GM23338 (cell line): ENCODE data around the gene EXOC3L1. TPM values are rescaled to one million over a fixed set of nuclear protein-coding genes. Genes with fewer than 3 reads are reported as not detected.

Experiments
- ATAC-seq: fragments of 200-7000 bp; cut with Tn5 transposase; 3 replicates; pipeline ENCODE4 v1.9.1; 2020
- DNase-seq: peaks from one replicate; pipeline ENCODE4 v3.0.0-alpha.2; 2015; ENCODE audit warnings: low spot score
- H2AFZ ChIP-seq: fragments of 200-600 bp; sonication (generic); 2 replicates; pipeline ENCODE4 v1.8.0; 2016; ENCODE audit warnings: antibody characterized with exemption, mild to moderate bottlenecking, moderate library complexity
- H3F3A ChIP-seq: fragments of 200-600 bp; sonication (generic); replicated peaks from 2 replicates; pipeline ENCODE4 v1.8.0; 2017; ENCODE audit warnings: antibody characterized with exemption, mixed run types, low read depth
- H3K27ac ChIP-seq: fragments of 200-600 bp; sonication (generic); 2 replicates; pipeline ENCODE4 v1.6.1; 2016; ENCODE audit warnings: low read depth
- H3K27me3 ChIP-seq: fragments of 200-600 bp; sonication (generic); 2 replicates; pipeline ENCODE4 v1.8.0; 2016; ENCODE audit warnings: mild to moderate bottlenecking, mixed run types, moderate library complexity; ENCODE audit not compliant: insufficient read depth
- H3K36me3 ChIP-seq: fragments of 200-600 bp; sonication (generic); 2 replicates; pipeline ENCODE4 v1.8.0; 2016; ENCODE audit warnings: mild to moderate bottlenecking; ENCODE audit not compliant: insufficient read depth
- H3K4me1 ChIP-seq: fragments of 200-600 bp; sonication (generic); 2 replicates; pipeline ENCODE4 v1.8.0; 2016; ENCODE audit warnings: mild to moderate bottlenecking, moderate library complexity; ENCODE audit not compliant: insufficient read depth
- H3K4me2 ChIP-seq: fragments of 200-600 bp; sonication (generic); 2 replicates; pipeline ENCODE4 v1.7.1; 2017; ENCODE audit warnings: mixed run types
- H3K4me3 ChIP-seq: fragments of 200-600 bp; sonication (generic); 2 replicates; pipeline ENCODE4 v1.6.1; 2016; ENCODE audit warnings: mixed run types
- H3K79me2 ChIP-seq: fragments of 200-600 bp; sonication (generic); replicated peaks from 2 replicates; pipeline ENCODE4 v1.8.0; 2017; ENCODE audit warnings: mild to moderate bottlenecking; ENCODE audit not compliant: insufficient read depth
- H3K9me2 ChIP-seq: fragments of 200-600 bp; sonication (generic); 2 replicates; pipeline ENCODE4 v1.8.0; 2017; ENCODE audit not compliant: insufficient read depth
- H4K20me1 ChIP-seq: fragments of 200-600 bp; sonication (generic); replicated peaks from 2 replicates; pipeline ENCODE4 v1.8.0; 2017; ENCODE audit warnings: mild to moderate bottlenecking; ENCODE audit not compliant: insufficient read depth
- H3K27ac Mint-ChIP-seq: 2 replicates; pipeline ENCODE4 v1.8.0; 2020; ENCODE audit warnings: inconsistent platforms, mild to moderate bottlenecking, moderate library complexity, mixed read lengths
- H3K27me3 Mint-ChIP-seq: 3 replicates; pipeline ENCODE4 v1.8.0; 2022; ENCODE audit warnings: low read depth, mild to moderate bottlenecking, moderate library complexity, mixed read lengths, inconsistent platforms; ENCODE audit not compliant: insufficient read depth, poor library complexity
- H3K36me3 Mint-ChIP-seq: 3 replicates; pipeline ENCODE4 v1.8.0; 2021; ENCODE audit warnings: low read depth, mild to moderate bottlenecking, inconsistent platforms, moderate library complexity, mixed read lengths
- H3K4me1 Mint-ChIP-seq: 3 replicates; pipeline ENCODE4 v1.8.0; 2020; ENCODE audit warnings: mild to moderate bottlenecking, inconsistent platforms, mixed read lengths
- H3K4me3 Mint-ChIP-seq: 3 replicates; pipeline ENCODE4 v1.8.0; 2021; ENCODE audit warnings: moderate library complexity, mild to moderate bottlenecking, inconsistent platforms, mixed read lengths
- H3K9me3 Mint-ChIP-seq: 3 replicates; pipeline ENCODE4 v1.8.0; 2020; ENCODE audit warnings: moderate library complexity, mild to moderate bottlenecking, inconsistent platforms, mixed read lengths
- CREB1 ChIP-seq: fragments of 250-450 bp; sonication (Bioruptor Pico); IDR thresholded peaks from 2 replicates; pipeline ENCODE4 v1.5.0; 2020; ENCODE audit warnings: low read depth, mild to moderate bottlenecking, moderate library complexity
- EZH2 ChIP-seq: fragments of 200-600 bp; sonication (generic); IDR thresholded peaks from one replicate; pipeline ENCODE4 v1.8.0; 2017; ENCODE audit warnings: antibody characterized with exemption, mild to moderate bottlenecking, low read depth; ENCODE audit not compliant: unreplicated experiment
- EZH2phosphoT487 ChIP-seq: fragments of 200-600 bp; sonication (generic); IDR thresholded peaks from one replicate; pipeline ENCODE4 v1.8.1; 2018; ENCODE audit warnings: antibody characterized with exemption; ENCODE audit not compliant: unreplicated experiment
- JUNB ChIP-seq: IDR thresholded peaks from one replicate; pipeline ENCODE4 v1.6.1; 2016; ENCODE audit warnings: antibody characterized with exemption; ENCODE audit not compliant: unreplicated experiment
- NANOG ChIP-seq: IDR thresholded peaks from 2 replicates; pipeline ENCODE4 v1.6.1; 2016; ENCODE audit warnings: antibody characterized with exemption, borderline replicate concordance
- POLR2AphosphoS5 ChIP-seq: IDR thresholded peaks from 2 replicates; pipeline ENCODE4 v1.6.1; 2016; ENCODE audit warnings: antibody characterized with exemption, low read depth
- STAT1 ChIP-seq: IDR thresholded peaks from one replicate; pipeline ENCODE4 v1.6.1; 2016; ENCODE audit warnings: antibody characterized with exemption; ENCODE audit not compliant: unreplicated experiment
- ZNF114 ChIP-seq: fragments of 250-450 bp; sonication (Bioruptor Pico); IDR thresholded peaks from 2 replicates; pipeline ENCODE4 v1.5.0; 2020; ENCODE audit warnings: mild to moderate bottlenecking, moderate library complexity
- ZNF331 ChIP-seq: fragments of 250-450 bp; sonication (Bioruptor Pico); IDR thresholded peaks from 2 replicates; pipeline ENCODE4 v1.5.0; 2020; ENCODE audit warnings: low read depth, mild to moderate bottlenecking, moderate library complexity
- polyA plus RNA-seq: library from polyadenylated mRNA; unstranded; fragments of >200 nt; fragmentation: Nextera tagmentation; extraction: Ambion mirVana; gene quantifications from 2 replicates; pipeline ENCODE4 v1.2.1, GENCODE V29; 2016
- total RNA-seq: library from RNA; depleted of rRNA; stranded (reverse); fragments of >200 nt; shearing (Covaris generic); gene quantifications from 2 replicates; pipeline ENCODE4 v1.2.3, GENCODE V29; 2014
- TF ChIP-seq, protein P1 (sequence below): IDR thresholded peaks from one replicate; pipeline ENCODE4 v1.6.1; 2018; ENCODE audit warnings: antibody characterized with exemption; ENCODE audit not compliant: unreplicated experiment
- TF ChIP-seq, protein P2 (sequence below): fragments of 250-450 bp; sonication (Bioruptor Pico); IDR thresholded peaks from 2 replicates; pipeline ENCODE4 v1.5.0; 2020; ENCODE audit warnings: mild to moderate bottlenecking, moderate library complexity
- TF ChIP-seq, protein P3 (sequence below): IDR thresholded peaks from 2 replicates; pipeline ENCODE4 v1.6.1; 2016; ENCODE audit warnings: antibody characterized with exemption
- TF ChIP-seq, protein P4 (sequence below), 2 experiments: fragments of 200-600 bp in 1 of 2; sonication (generic) in 1 of 2; conservative IDR thresholded peaks; 2 replicates each; pipeline versions ENCODE4 v1.5.1 to v1.6.1; 2016 to 2017; ENCODE audit warnings: antibody characterized with exemption in 2 of 2, low read depth in 2 of 2, mild to moderate bottlenecking in 2 of 2, moderate library complexity in 1 of 2

EXOC3L1 gene
- total and polyA plus RNA-seq, 2 experiments from 2014 or later: 1.1 to 2.3 TPM

DNA sequence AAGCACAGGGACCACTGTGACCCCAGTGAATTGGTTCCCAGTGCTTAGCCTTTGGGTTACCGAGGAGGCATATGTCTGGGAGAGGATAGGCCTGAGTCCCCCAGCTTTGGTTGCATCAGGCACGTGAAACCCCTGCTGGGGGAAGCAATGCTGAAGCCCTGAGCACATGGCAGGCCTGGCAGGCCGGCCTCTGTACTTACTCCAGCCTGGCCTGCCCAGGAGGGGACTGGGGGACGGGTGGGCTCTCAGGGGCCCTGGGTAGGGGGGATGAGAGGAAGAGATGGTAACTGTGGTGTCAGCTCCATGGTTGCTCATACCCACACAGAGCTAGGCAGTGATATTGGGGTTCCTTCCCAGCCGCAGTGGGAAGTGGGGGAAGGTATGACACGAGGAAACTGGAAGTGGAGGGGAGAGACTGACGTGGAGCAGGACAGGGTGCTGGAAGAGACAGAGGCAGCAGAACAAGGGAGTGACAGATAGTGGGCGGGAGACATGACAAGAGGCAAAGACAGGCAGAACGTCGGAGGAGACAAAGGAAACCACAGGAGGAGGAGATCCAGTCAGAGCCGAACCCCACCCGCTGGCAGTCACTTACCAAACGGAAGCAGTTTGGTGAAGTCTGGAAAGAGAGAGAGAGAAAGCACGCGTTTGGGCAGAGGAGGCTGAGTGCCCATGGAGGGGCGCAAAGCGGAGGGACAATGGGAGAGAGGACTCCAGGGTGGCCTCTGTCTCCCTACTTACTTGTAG, 46.1 kb upstream of the EXOC3L1 start:
- H3K27me3 ChIP-seq: no peaks in the 10 kb centered on the region
- Mint-ChIP-seq H3K9me3 (no peaks in the 10 kb centered on the region; the same call in 2 of the 3 replicates), H3K4me3 (peak overlapping the region; percentile 38; the same call in 1 of the 3 replicates), H3K36me3 (peaks cover 60% of the 10 kb centered on the region), H3K4me1 (peaks cover 20% of the 10 kb centered on the region; the same call in 2 of the 3 replicates), H3K27ac (peak overlapping the region; percentile 75; the same call in 1 of the 2 replicates), H3K27me3 (peaks cover 7% of the 10 kb centered on the region)
- 0 out of 2 replicates have a peak, but pooled peaks cover 9% of the 10 kb centered on the region for H3F3A ChIP-seq
- TF ChIP-seq ZNF331 (CRISPR knock-in tag): no peak
- no peak for TF ChIP-seq POLR2AphosphoS5
- TF ChIP-seq, protein P1, sequence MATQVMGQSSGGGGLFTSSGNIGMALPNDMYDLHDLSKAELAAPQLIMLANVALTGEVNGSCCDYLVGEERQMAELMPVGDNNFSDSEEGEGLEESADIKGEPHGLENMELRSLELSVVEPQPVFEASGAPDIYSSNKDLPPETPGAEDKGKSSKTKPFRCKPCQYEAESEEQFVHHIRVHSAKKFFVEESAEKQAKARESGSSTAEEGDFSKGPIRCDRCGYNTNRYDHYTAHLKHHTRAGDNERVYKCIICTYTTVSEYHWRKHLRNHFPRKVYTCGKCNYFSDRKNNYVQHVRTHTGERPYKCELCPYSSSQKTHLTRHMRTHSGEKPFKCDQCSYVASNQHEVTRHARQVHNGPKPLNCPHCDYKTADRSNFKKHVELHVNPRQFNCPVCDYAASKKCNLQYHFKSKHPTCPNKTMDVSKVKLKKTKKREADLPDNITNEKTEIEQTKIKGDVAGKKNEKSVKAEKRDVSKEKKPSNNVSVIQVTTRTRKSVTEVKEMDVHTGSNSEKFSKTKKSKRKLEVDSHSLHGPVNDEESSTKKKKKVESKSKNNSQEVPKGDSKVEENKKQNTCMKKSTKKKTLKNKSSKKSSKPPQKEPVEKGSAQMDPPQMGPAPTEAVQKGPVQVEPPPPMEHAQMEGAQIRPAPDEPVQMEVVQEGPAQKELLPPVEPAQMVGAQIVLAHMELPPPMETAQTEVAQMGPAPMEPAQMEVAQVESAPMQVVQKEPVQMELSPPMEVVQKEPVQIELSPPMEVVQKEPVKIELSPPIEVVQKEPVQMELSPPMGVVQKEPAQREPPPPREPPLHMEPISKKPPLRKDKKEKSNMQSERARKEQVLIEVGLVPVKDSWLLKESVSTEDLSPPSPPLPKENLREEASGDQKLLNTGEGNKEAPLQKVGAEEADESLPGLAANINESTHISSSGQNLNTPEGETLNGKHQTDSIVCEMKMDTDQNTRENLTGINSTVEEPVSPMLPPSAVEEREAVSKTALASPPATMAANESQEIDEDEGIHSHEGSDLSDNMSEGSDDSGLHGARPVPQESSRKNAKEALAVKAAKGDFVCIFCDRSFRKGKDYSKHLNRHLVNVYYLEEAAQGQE: no peak
- TF ChIP-seq, protein P2, sequence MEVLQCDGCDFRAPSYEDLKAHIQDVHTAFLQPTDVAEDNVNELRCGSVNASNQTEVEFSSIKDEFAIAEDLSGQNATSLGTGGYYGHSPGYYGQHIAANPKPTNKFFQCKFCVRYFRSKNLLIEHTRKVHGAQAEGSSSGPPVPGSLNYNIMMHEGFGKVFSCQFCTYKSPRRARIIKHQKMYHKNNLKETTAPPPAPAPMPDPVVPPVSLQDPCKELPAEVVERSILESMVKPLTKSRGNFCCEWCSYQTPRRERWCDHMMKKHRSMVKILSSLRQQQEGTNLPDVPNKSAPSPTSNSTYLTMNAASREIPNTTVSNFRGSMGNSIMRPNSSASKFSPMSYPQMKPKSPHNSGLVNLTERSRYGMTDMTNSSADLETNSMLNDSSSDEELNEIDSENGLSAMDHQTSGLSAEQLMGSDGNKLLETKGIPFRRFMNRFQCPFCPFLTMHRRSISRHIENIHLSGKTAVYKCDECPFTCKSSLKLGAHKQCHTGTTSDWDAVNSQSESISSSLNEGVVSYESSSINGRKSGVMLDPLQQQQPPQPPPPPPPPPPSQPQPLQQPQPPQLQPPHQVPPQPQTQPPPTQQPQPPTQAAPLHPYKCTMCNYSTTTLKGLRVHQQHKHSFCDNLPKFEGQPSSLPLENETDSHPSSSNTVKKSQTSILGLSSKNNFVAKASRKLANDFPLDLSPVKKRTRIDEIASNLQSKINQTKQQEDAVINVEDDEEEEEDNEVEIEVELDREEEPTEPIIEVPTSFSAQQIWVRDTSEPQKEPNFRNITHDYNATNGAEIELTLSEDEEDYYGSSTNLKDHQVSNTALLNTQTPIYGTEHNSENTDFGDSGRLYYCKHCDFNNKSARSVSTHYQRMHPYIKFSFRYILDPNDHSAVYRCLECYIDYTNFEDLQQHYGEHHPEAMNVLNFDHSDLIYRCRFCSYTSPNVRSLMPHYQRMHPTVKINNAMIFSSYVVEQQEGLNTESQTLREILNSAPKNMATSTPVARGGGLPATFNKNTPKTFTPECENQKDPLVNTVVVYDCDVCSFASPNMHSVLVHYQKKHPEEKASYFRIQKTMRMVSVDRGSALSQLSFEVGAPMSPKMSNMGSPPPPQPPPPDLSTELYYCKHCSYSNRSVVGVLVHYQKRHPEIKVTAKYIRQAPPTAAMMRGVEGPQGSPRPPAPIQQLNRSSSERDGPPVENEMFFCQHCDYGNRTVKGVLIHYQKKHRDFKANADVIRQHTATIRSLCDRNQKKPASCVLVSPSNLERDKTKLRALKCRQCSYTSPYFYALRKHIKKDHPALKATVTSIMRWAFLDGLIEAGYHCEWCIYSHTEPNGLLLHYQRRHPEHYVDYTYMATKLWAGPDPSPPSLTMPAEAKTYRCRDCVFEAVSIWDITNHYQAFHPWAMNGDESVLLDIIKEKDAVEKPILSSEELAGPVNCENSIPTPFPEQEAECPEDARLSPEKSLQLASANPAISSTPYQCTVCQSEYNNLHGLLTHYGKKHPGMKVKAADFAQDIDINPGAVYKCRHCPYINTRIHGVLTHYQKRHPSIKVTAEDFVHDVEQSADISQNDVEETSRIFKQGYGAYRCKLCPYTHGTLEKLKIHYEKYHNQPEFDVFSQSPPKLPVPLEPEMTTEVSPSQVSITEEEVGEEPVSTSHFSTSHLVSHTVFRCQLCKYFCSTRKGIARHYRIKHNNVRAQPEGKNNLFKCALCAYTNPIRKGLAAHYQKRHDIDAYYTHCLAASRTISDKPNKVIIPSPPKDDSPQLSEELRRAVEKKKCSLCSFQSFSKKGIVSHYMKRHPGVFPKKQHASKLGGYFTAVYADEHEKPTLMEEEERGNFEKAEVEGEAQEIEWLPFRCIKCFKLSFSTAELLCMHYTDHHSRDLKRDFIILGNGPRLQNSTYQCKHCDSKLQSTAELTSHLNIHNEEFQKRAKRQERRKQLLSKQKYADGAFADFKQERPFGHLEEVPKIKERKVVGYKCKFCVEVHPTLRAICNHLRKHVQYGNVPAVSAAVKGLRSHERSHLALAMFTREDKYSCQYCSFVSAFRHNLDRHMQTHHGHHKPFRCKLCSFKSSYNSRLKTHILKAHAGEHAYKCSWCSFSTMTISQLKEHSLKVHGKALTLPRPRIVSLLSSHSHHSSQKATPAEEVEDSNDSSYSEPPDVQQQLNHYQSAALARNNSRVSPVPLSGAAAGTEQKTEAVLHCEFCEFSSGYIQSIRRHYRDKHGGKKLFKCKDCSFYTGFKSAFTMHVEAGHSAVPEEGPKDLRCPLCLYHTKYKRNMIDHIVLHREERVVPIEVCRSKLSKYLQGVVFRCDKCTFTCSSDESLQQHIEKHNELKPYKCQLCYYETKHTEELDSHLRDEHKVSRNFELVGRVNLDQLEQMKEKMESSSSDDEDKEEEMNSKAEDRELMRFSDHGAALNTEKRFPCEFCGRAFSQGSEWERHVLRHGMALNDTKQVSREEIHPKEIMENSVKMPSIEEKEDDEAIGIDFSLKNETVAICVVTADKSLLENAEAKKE (CRISPR knock-in tag): no peak
- TF ChIP-seq STAT1: no peak
- no peak for TF ChIP-seq NANOG
- TF ChIP-seq CREB1 (CRISPR knock-in tag): no peak
- no peak for TF ChIP-seq JUNB
- TF ChIP-seq EZH2phosphoT487: no peak
- TF ChIP-seq, protein P3, sequence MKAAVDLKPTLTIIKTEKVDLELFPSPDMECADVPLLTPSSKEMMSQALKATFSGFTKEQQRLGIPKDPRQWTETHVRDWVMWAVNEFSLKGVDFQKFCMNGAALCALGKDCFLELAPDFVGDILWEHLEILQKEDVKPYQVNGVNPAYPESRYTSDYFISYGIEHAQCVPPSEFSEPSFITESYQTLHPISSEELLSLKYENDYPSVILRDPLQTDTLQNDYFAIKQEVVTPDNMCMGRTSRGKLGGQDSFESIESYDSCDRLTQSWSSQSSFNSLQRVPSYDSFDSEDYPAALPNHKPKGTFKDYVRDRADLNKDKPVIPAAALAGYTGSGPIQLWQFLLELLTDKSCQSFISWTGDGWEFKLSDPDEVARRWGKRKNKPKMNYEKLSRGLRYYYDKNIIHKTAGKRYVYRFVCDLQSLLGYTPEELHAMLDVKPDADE: no peak
- TF ChIP-seq, protein P4, sequence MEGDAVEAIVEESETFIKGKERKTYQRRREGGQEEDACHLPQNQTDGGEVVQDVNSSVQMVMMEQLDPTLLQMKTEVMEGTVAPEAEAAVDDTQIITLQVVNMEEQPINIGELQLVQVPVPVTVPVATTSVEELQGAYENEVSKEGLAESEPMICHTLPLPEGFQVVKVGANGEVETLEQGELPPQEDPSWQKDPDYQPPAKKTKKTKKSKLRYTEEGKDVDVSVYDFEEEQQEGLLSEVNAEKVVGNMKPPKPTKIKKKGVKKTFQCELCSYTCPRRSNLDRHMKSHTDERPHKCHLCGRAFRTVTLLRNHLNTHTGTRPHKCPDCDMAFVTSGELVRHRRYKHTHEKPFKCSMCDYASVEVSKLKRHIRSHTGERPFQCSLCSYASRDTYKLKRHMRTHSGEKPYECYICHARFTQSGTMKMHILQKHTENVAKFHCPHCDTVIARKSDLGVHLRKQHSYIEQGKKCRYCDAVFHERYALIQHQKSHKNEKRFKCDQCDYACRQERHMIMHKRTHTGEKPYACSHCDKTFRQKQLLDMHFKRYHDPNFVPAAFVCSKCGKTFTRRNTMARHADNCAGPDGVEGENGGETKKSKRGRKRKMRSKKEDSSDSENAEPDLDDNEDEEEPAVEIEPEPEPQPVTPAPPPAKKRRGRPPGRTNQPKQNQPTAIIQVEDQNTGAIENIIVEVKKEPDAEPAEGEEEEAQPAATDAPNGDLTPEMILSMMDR (conservative IDR thresholded peaks at IDR 0.05; ENCODE audit: low read depth in 2 of 2): no peak
- TF ChIP-seq EZH2: no peak
- no peak for TF ChIP-seq ZNF114 (CRISPR knock-in tag)
- no peak overlapping the region for H2AFZ ChIP-seq
- H3K36me3 ChIP-seq: peaks cover 6% of the 10 kb centered on the region; the same call in 1 of the 2 replicates
- H3K79me2 ChIP-seq: no peaks in the 10 kb centered on the region; the same call in 1 of the 2 replicates
- H4K20me1 ChIP-seq: no peaks in the 10 kb centered on the region
- H3K27ac ChIP-seq: no peak overlapping the region
- H3K4me2 ChIP-seq: no peak overlapping the region
- H3K4me1 ChIP-seq: no peaks in the 10 kb centered on the region
- no peaks in the 10 kb centered on the region for H3K9me2 ChIP-seq
- ATAC-seq (no peak), DNase-seq (no peak)
- no peak overlapping the region for H3K4me3 ChIP-seq
